Panc1 (cell line): ENCODE results near the gene CYP8B1. TPM values are rescaled to one million over a fixed set of nuclear protein-coding genes. Genes with fewer than 3 reads are reported as not detected.

ENCODE experiments used
- ATAC-seq: fragments of 200-7000 bp; cut with Tn5 transposase; 2 replicates; pipeline ENCODE4 v1.9.1; 2020; ENCODE audit warnings: mild to moderate bottlenecking, moderate library complexity
- BruUV-seq: library from RNA; stranded (reverse); fragments of 400-500 nt; replicated peaks from 2 replicates; lab custom pipeline; 2021; lab: Mats Ljungman, UMichigan
- CTCF ChIA-PET: fragments of 300-600 bp; sonication (Branson Sonifier 250); formaldehyde crosslinking; loops from one replicate; lab custom pipeline; 2022; ENCODE audit warnings: antibody characterized with exemption; lab: Charles Lee
- POLR2A ChIA-PET: fragments of 300-600 bp; sonication (Branson Sonifier 250); formaldehyde crosslinking; loops from one replicate; lab custom pipeline; 2022; ENCODE audit warnings: antibody characterized with exemption; lab: Charles Lee
- DNase-seq: peaks from one replicate; pipeline ENCODE4 v3.0.0-alpha.2; 2010; ENCODE audit warnings: low read depth, low spot score
- H3K27ac ChIP-seq: 2 replicates; pipeline ENCODE4 v1.5.1; 2011; ENCODE audit warnings: mild to moderate bottlenecking, low read length, inconsistent platforms
- H3K27me3 ChIP-seq: fragments of 200-500 bp; sonication (Bioruptor generic); 2 replicates; pipeline ENCODE4 v1.6.0; 2014; ENCODE audit warnings: low read length, inconsistent platforms; ENCODE audit not compliant: control insufficient read depth, insufficient read depth
- H3K36me3 ChIP-seq: fragments of 200-500 bp; sonication (Bioruptor generic); 2 replicates; pipeline ENCODE4 v1.5.1; 2014; ENCODE audit warnings: inconsistent platforms, mild to moderate bottlenecking, low read length, moderate library complexity; ENCODE audit not compliant: control insufficient read depth, insufficient read depth
- H3K4me1 ChIP-seq: 2 replicates; pipeline ENCODE4 v1.5.1; 2011; ENCODE audit warnings: inconsistent platforms, mild to moderate bottlenecking, low read length, moderate library complexity; ENCODE audit not compliant: control insufficient read depth, insufficient read depth
- H3K4me3 ChIP-seq, 2 experiments: 2 replicates each; pipeline ENCODE4 v1.5.1; 2011 to 2012; ENCODE audit warnings: low read depth in 2 of 2, low read length in 2 of 2, mild to moderate bottlenecking in 2 of 2, inconsistent platforms in 1 of 2, moderate library complexity in 1 of 2
- H3K9me3 ChIP-seq: fragments of 200-500 bp; sonication (Bioruptor generic); 2 replicates; pipeline ENCODE4 v1.5.1; 2014; ENCODE audit warnings: low read depth, mild to moderate bottlenecking, inconsistent platforms, low read length, moderate library complexity; ENCODE audit not compliant: control insufficient read depth, insufficient read depth
- CTCF ChIP-seq: fragments of 450-650 bp; IDR thresholded peaks from 2 replicates; pipeline ENCODE4 v1.5.1; 2017; ENCODE audit warnings: mild to moderate bottlenecking
- POLR2AphosphoS5 ChIP-seq: IDR thresholded peaks from 2 replicates; pipeline ENCODE4 v1.6.1; 2012; ENCODE audit warnings: mild to moderate bottlenecking, low read depth, low read length, moderate library complexity
- REST ChIP-seq, 2 experiments: IDR thresholded peaks; 2 replicates each; pipeline ENCODE4 v1.6.1; 2011 to 2012; ENCODE audit warnings: low read depth in 2 of 2, control low read depth in 1 of 2, low read length in 1 of 2, mild to moderate bottlenecking in 1 of 2, moderate library complexity in 1 of 2; ENCODE audit not compliant: insufficient read depth in 1 of 2
- SIN3A ChIP-seq: IDR thresholded peaks from 2 replicates; pipeline ENCODE4 v1.6.1; 2012; ENCODE audit warnings: low read depth, mild to moderate bottlenecking, low read length, moderate library complexity, borderline replicate concordance; ENCODE audit not compliant: insufficient read depth
- TCF7L2 ChIP-seq: IDR thresholded peaks from 2 replicates; pipeline ENCODE4 v1.6.1; 2011; ENCODE audit warnings: mild to moderate bottlenecking, low read depth, low read length, inconsistent platforms
- in situ Hi-C: cut with HindIII; loops from 2 replicates; pipeline ENCODE4 v1.10.0; 2016; ENCODE audit warnings: low sequenced_read_pairs, low pct_unique_long_range_greater_than_20kb
- intact Hi-C: fragments of 100-400 bp; cut with micrococcal nuclease; formaldehyde crosslinking; loops from one replicate; pipeline ENCODE4 v1.10.0; 2022; ENCODE audit not compliant: unreplicated experiment
- total RNA-seq: library from RNA; stranded (reverse); gene quantifications from one replicate; pipeline ENCODE4 v1.2.1, GENCODE V29; 2021; ENCODE audit not compliant: unreplicated experiment

Gene CYP8B1
- total RNA-seq, 1 experiment from 2014 or later, result 0.08 TPM

- in situ Hi-C loops, result no loop called here
- no peaks in the 10 kb centered on the region for H3K36me3 ChIP-seq
- H3K27ac ChIP-seq, result no peak overlapping the region
- ChIA-PET POLR2A (no interaction called here), CTCF (no interaction called here)
- TF ChIP-seq CTCF (no peak), SIN3A (no peak), TCF7L2 (no peak), POLR2AphosphoS5 (no peak), REST (IDR thresholded peaks at IDR 0.05; ENCODE audit: insufficient read depth in 1 of 2, low read depth in 2 of 2, low read length in 1 of 2) (no peak)
- H3K9me3 ChIP-seq, result no peaks in the 10 kb centered on the region
- no peaks in the 10 kb centered on the region for H3K27me3 ChIP-seq
- no peak for DNase-seq
- H3K4me1 ChIP-seq, result no peaks in the 10 kb centered on the region
- no peak overlapping the region for H3K4me3 ChIP-seq
- no TSS peak for BruUV-seq
- intact Hi-C loops, result no loop called here
- ATAC-seq, result no peak
Measured at GRCh38 chr3:42873221-42873982, 2.3 kb downstream of the CYP8B1 start.

GRCh38 chr3:42872718-42873117 lies 3.0 kb downstream of the CYP8B1 start:
- in situ Hi-C loops, result no loop called here
- H3K27me3 ChIP-seq, result no peaks in the 10 kb centered on the region
- BruUV-seq, result no TSS peak

More at GRCh38 chr3:42872718-42873117, 3.0 kb downstream of the CYP8B1 start:
- no peak overlapping the region for H3K27ac ChIP-seq
- CTCF ChIA-PET, result no interaction called here
- no peaks in the 10 kb centered on the region for H3K4me1 ChIP-seq
- POLR2A ChIA-PET, result no interaction called here
- H3K4me3 ChIP-seq, result no peak overlapping the region
- DNase-seq (no peak), ATAC-seq (no peak)
- H3K9me3 ChIP-seq, result no peaks in the 10 kb centered on the region
- TF ChIP-seq POLR2AphosphoS5 (no peak), SIN3A (no peak), CTCF (no peak), REST (IDR thresholded peaks at IDR 0.05; ENCODE audit: insufficient read depth in 1 of 2, low read depth in 2 of 2, low read length in 1 of 2) (no peak), TCF7L2 (no peak)
- H3K36me3 ChIP-seq, result no peaks in the 10 kb centered on the region
- intact Hi-C loops, result no loop called here
